Kidney tubule cell (primary cell): ENCODE data around the gene SHD.
"Not testable (repeated sequence)": the region's sequence is repeated elsewhere in the genome, so short reads cannot be mapped to it uniquely, and the experiment has no call there.

Experiments
- DNase-seq: peaks from one replicate; pipeline ENCODE4 v3.0.0-alpha.2; 2018; ENCODE audit warnings: low spot score

Gene SHD

DNA sequence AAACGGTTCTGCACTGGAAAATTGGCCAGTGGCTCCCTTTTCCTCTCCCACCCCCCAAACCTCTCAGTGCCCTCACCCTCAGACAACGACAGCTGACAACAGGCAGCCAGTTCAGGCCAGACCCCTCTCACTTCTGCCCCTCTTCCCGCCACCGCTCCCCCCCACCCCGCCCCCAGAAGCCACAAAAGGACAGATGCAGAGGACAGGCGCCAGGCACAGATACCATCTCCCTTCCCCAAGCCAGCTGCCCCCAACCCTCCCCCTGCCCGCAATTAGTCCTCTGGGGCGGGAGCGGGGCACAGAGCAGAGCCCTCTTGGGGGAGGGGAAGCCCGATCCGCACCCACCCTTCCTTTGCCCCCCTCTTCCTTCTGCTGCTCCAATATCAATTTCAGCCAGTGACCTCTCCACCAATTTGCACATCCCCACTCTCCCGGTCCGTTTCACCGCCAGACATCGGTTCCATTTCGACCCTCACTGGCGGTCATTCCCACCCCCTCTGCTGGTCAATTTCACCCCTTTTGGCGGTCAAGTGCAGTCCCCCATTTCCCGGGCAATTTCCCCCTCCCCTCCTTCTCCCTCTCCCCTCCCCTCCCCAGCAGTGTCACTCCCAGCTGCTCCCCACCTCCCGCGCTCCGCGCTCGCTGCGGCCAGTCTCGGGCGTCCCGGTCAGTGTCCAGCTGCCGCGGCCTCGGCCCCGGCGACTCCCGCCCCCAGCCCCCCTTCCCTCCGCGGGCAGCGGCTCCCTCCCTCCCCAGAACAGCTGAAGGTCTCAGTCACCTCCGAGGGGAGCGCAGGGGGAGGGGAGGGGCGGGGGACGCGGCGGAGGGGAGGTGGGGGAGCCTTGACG, at the start of gene SHD:
Gene SHD, plus strand, starts transcription at position 848 of the 848 bp plus-strand sequence. CDS start 798 bp downstream, outside the sequence.
- DNase-seq: no peak

GRCh38 chr19:4230237-4230636, 48.8 kb upstream of the SHD start:
- not testable (repeated sequence) for DNase-seq

- not testable (repeated sequence) for DNase-seq
These were observed 47.5 kb upstream of the SHD start for GRCh38 chr19:4231521-4231920.

DNA sequence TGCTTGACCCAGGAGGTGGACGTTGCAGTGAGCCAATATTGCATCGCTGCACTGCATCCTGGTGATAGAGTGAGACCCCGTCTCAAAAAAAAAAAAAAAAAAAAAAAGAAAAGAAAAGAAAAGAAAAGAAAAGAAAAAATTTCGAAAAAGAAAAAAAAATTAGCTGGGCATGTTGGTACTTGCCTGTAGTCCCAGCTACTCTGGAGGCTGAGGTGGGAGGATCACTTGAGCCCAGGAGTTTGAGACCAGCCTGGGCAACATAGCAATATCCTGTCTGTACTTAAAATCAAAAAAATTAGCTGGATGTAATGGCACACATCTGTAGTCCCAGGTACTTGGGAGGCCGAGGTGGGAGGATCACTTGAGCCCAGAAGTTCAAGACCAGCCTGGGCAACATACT, 46.9 kb upstream of the SHD start:
- DNase-seq: not testable (repeated sequence)

GRCh38 chr19:4232614-4233281, 46.3 kb upstream of the SHD start:
- DNase-seq: no peak

- peak; percentile 49 for DNase-seq
These were observed 45.7 kb upstream of the SHD start for GRCh38 chr19:4233282-4233853.

DNA sequence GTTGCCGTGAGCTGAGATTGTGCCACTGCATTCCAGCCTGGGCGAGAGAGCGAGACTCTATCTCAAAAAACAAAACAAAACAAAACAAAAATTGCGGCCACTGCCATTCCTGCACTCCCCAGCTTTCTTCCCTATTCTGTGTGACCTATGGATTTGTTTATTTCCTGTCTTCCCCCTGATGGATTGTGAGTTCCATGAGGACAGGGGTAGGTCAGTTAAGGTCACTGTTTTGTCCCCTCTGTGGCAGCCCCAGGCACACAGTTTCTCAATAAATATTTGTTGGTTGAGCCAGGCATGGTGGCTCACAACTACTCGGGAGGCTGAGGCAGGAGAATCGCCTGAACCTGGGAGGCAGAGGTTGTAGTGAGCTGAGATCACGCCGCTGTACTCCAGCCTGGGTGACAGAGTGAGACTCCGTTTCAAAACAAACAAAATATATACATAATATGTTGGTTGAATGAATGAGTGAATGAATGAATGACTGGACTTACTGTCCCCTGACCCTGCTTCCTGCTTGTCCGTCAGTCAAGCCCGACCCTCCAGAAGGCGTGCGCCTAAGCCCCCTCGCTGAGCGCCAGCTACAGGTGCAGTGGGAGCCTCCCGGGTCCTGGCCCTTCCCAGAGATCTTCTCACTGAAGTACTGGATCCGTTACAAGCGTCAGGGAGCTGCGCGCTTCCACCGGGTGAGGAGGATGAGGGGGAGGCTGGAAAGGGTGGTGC, 44.8 kb upstream of the SHD start:
- DNase-seq: no peak

GRCh38 chr19:4234862-4235201, 44.2 kb upstream of the SHD start:
- DNase-seq: no peak

GRCh38 chr19:4237510-4237909, 41.6 kb upstream of the SHD start:
- DNase-seq: not testable (repeated sequence)

DNA sequence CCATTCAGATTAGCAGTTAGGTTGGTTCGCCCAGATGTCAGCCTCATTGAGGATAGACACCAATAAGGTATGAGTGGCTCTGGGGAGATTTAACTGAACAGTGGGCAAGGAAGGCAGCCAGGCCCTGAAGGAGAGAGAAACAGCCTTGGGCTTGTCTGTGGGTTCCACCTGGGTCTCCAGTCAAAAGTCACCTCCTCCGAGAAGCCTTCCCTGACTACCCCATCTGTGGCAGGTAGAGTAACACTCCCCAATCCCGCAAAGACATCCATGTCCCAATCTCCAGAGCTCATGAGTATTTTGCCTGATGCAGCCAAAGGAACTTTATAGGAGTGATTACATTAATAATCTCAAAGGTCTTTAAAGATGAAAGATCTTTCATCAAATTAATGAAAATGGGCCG, 40.2 kb upstream of the SHD start:
- no peak for DNase-seq

DNA sequence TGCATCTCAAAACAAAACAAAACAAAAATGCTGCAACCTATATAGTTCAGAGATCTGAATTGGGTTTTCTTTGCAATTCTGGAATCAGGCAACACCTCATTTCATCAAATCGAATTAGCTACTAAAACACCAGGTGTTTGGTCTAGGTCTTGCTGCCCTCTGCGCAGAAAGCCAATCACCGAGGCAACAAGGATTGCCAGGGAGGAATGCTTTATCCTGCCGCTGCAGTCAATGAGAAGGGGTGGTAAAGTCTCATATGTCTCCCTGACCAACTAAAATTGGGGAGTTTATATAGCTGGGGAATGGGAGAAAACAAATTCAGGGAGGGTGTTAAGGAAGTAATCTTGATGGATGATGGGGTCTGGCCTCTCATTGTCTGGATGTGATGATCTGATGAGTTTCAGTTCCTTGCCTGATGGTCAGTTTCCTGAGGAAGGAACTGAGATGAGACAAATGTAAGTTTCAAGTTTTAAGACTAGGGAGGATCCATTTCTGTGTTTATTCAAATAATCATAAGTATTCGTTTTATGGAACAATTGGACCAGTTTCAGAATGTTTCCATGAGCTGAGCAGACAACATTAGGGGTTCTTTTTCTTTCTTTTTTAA, 37.1 kb upstream of the SHD start:
- DNase-seq: no peak

DNA sequence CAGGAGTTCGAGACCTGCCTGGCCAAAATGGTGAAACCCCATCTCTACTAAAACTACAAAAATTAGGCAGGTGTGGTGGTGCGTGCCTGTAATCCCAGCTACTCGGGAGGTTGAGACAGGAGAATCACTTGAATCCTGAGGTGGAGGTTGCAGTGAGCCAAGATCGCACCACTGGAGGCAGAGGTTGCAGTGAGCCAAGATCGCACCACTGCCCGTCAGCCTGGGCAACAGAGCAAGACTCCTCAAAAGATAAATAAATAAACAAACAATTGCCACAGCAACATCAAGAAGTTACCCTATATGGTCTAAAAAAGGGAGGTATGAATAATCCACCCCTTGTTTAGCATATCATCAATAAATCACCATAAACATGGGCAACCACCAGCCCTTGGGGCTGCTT, 33.1 kb upstream of the SHD start:
- not testable (repeated sequence) for DNase-seq

GRCh38 chr19:4246767-4247593, 32.1 kb upstream of the SHD start, which contains the start of gene YJU2:
YJU2 (plus strand) TSS chr19:4247080; CDS start chr19:4247147, 67 bp downstream.
- DNase-seq: peak; percentile 99

GRCh38 chr19:4256563-4256962, 22.5 kb upstream of the SHD start:
- DNase-seq: no peak

- no peak for DNase-seq
These were observed 22.0 kb upstream of the SHD start for GRCh38 chr19:4257025-4257424.

DNA sequence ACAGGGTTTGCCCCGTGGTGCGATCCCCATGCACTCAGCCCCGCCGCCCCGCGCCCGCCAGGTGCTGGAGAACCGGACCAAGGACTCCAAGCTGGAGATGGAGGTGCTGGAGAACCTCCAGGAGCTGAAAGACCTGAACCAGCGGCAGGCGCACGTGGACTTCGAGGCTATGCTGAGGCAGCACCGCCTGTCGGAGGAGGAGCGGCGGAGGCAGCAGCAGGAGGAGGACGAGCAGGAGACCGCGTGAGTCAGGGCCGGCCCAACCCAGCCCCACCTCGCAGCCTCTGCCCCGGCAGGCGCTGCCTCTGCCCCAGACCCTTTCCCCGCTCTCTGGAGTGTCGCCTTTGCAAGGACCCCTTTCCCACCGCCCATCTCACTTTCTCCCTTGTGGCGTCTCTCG, 20.9 kb upstream of the SHD start:
- no peak for DNase-seq

DNA sequence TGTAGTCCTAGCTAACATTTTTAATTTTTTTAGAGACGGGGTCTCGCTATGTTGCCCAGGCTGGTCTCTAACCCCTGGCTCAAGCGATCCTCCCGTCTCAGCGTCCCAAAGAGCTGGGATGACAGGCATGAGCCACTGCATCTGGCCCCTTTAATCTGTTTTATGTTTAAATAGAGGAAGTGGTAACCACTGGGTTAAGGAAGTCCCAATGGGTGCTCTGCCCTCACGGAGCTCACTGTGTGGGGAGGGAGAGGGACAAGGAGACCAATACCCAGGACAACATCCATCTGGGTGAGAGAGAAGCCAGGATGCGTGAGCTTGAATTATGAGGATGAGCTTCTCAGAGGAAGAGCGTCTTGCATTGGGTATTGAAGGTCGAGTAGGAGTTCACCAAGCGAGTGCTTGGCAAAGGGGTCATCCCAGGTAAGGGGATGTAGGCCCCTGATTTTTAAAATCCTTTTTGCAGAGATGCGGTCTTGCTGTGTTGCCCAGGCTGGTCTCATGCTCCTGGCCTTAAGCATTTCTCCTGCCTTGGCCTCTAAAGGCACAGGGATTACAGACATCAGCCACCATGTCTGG, 18.4 kb upstream of the SHD start:
- no peak for DNase-seq

GRCh38 chr19:4264812-4265211, 14.3 kb upstream of the SHD start:
- DNase-seq: no peak

DNA sequence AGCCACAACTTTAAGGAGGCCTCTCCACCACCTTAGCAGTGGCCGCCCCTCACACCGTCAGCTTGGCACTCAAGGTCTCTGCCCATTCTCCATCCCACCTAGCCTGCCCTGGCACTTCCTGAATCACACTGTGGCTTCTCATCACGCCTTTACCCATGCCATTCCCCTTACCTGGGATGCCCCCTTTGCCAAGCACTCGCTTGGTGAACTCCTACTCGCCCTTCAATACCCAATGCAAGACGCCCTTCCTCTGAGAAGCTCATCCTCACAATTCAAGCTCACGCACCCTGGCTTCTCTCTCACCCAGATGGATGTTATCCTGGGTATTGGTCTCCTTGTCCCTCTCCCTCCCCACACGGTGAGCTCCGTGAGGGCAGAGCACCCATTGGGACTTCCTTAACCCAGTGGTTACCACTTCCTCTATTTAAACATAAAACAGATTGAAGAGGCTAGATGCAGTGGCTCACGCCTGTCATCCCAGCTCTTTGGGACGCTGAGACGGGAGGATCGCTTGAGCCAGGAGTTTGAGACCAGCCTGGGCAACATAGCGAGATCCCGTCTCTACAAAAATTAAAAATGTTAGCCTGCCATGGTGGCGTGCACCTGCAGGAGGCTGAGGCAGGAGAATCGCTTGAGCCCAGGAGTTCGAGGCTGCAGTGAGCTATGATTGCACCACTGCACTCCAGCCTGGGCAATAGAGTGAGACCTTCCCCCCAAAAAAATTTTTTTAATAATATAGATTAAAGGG, 12.6 kb upstream of the SHD start:
- DNase-seq: no peak
